Measurements from ENCODE around the gene KDM3B. TPM values are rescaled to one million over a fixed set of nuclear protein-coding genes. Genes with fewer than 3 reads are reported as not detected.

The KDM3B gene
- total and polyA plus RNA-seq, 2 of the 8 experiments (the other 6 are each of a cell fraction or from before 2014, with no cell fraction given) = 27.1 to 78.1 TPM

DNA sequence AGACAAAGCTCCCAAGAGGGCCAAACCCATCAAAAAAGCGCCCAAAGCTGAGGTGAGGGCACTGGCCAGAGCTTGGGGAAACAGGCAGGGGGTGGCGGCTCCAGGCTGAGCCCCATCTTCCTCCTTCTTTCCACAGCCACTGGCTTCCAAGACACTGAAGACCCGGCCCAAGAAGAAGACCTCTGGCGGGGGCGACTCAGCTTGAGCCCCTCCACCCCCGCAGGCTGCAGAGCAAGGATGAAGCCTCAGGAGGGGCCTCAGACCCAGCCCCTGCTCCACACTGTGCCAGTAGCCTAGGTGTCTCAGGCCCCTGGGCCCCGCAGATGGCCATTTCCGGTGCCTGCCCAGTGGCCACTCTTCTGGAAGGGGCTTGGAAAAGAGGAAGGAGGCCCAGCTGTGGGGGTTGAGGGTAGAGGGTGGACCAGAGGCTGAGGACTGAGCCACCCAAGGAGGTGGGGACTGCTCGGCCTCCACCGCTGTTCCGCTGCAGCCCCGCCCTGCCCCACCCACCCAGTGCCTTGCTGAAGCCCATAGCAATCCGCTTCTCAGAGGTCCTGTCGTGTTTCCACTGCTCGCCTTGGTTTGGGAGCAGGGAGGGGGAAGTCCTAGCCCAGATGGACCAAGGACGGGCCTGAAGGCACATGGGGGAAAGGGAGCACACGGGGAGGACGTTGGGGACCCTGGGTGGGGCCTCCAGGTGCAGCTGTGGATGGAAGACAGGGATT is 93.2 kb downstream of the KDM3B start:
- Histone ChIP-seq H3K9ac (replicated peaks in 1 of 4; ENCODE audit: extremely low read depth in 1 of 4, low read depth in 3 of 4, low read length in 3 of 4) (no peak overlapping the region), H3K27me3 (replicated peaks in 1 of 4; ENCODE audit: control insufficient read depth in 3 of 4, extremely low read depth in 1 of 4, insufficient read depth in 3 of 4, low read length in 3 of 4) (peaks cover 0 to 1% (median 0%) of the 10 kb centered on the region in 4 experiments; a peak in 1 of 7 replicates), H4K8ac (ENCODE audit: extremely low read depth, insufficient read depth, low read length) (no peak overlapping the region), H3K23ac (ENCODE audit: insufficient read length) (no peak overlapping the region), H4K91ac (replicated peaks; ENCODE audit: insufficient read length, low read length) (no peak overlapping the region), H2BK120ac (replicated peaks; ENCODE audit: low read depth, low read length) (no peak overlapping the region), H3K4ac (replicated peaks; ENCODE audit: insufficient read length, low read depth, low read length) (no peak overlapping the region), H3K14ac (ENCODE audit: insufficient read length) (no peak overlapping the region), H3K27ac (ENCODE audit: low read depth, low read length) (no peak overlapping the region), H4K20me1 (replicated peaks in 1 of 2; ENCODE audit: control insufficient read depth in 1 of 2, insufficient read depth in 2 of 2, low read length in 2 of 2) (no peaks in the 10 kb centered on the region), H3K79me2 (ENCODE audit: control insufficient read depth in 1 of 2, insufficient read depth in 2 of 2, low read length in 2 of 2) (no peaks in the 10 kb centered on the region), H3K36me3 (ENCODE audit: control insufficient read depth in 2 of 4, insufficient read depth in 4 of 4, low read length in 3 of 4) (no peaks in the 10 kb centered on the region), H4K5ac (ENCODE audit: insufficient read length, low read depth, low read length) (no peak overlapping the region), H3K56ac (replicated peaks; ENCODE audit: insufficient read length, low read depth, low read length) (no peak overlapping the region), H3K4me3 (ENCODE audit: extremely low read depth in 1 of 4, insufficient read depth in 2 of 4, low read depth in 3 of 4, low read length in 4 of 4) (no peak overlapping the region), H2AK5ac (ENCODE audit: low read depth, low read length) (no peak overlapping the region), H3K9me3 (ENCODE audit: insufficient read depth in 2 of 2, low read depth in 1 of 2, low read length in 1 of 2) (no peaks in the 10 kb centered on the region), H2BK20ac (ENCODE audit: low read length) (no peak overlapping the region), H3K79me1 (ENCODE audit: low read depth, low read length) (no peaks in the 10 kb centered on the region), H2AFZ (ENCODE audit: low read length) (no peak overlapping the region), H3K4me1 (replicated peaks in 1 of 4; ENCODE audit: control insufficient read depth in 3 of 4, insufficient read depth in 4 of 4, low read length in 3 of 4) (peaks cover 0 to 15% (median 7%) of the 10 kb centered on the region in 4 experiments; a peak in 4 of 7 replicates), H3K18ac (ENCODE audit: extremely low read depth, low read length) (no peak overlapping the region), H3K23me2 (ENCODE audit: low read depth, low read length) (no peaks in the 10 kb centered on the region), H3K4me2 (ENCODE audit: insufficient read depth in 1 of 2, low read depth in 2 of 2, low read length in 2 of 2) (no peak overlapping the region), H2BK5ac (ENCODE audit: low read depth, low read length) (no peak overlapping the region), H2BK12ac (ENCODE audit: low read depth, low read length) (no peak overlapping the region), H2BK15ac (ENCODE audit: low read length) (no peak overlapping the region)
- TF ChIP-seq EGR1 (IDR thresholded peaks at IDR 0.05; ENCODE audit: borderline replicate concordance, low read depth, low read length) (no peak), RFX5 (IDR thresholded peaks at IDR 0.05; ENCODE audit: borderline replicate concordance, low read depth, low read length) (no peak), ASH2L (IDR thresholded peaks at IDR 0.05; ENCODE audit: low read length) (no peak), SAP30 (IDR thresholded peaks at IDR 0.05; ENCODE audit: insufficient read depth, insufficient replicate concordance, low read length) (no peak), GTF2F1 (IDR thresholded peaks at IDR 0.05; ENCODE audit: borderline replicate concordance, low read depth, low read length) (no peak), SP4 (IDR thresholded peaks at IDR 0.05; ENCODE audit: low read length) (no peak)
- FAIRE-seq = no peak
- POLR2A ChIA-PET (ENCODE audit: partially characterized antibody) = interaction anchor here (1.0 to 10.1 kb wide), 4 partner anchors 19 to 69 kb away, joined by 3 to 128 read pairs (median 3); partner anchors contain the start of gene EGR1
- DNase-seq (ENCODE audit: low read depth in 1 of 2, low spot score in 2 of 2) = no peak
- CTCF ChIA-PET (ENCODE audit: partially characterized antibody) = interaction anchor here (15.8 to 24.9 kb wide), 2 partner anchors 16 to 54 kb away, joined by 215 to 532 read pairs; partner anchors contain the start of gene EGR1
- 89% methylated on average over 16 of the region's 18 CpGs; no CpG with 5 or more reads in 1 of the 2 experiments for WGBS, 2 experiments (ENCODE audit: extremely low coverage in 1 of 2, insufficient coverage in 1 of 2, insufficient read length in 1 of 2, insufficient replicate concordance in 2 of 2, low coverage in 1 of 2, low lambda C conversion rate in 2 of 2, missing lambda C conversion rate in 1 of 2)

All from H1 (cell line).